Psoas muscle (tissue), 8 donors: Measurements from ENCODE around the gene RHOH. TPM values are rescaled to one million over a fixed set of nuclear protein-coding genes. Genes with fewer than 3 reads are reported as not detected.

Source experiments
- ATAC-seq, 4 donors: fragments of 200-7000 bp; cut with Tn5 transposase; one replicate each; pipeline ENCODE4 v1.9.1; 2020; ENCODE audit warnings: moderate library complexity in 3 of 4, mild to moderate bottlenecking in 2 of 4
- DNase-seq, 2 donors: peaks; one replicate each; pipeline ENCODE4 v3.0.0-alpha.2; 2020
- H3K27ac ChIP-seq: fragments of 200-600 bp; one replicate; pipeline ENCODE4 v1.8.0; 2022
- H3K27me3 ChIP-seq, 3 donors: fragments of 200-600 bp in 1 of 3; one replicate each; pipeline versions ENCODE4 v1.6.1 to v1.8.0; 2013 to 2022; ENCODE audit warnings: low read length in 2 of 3, mild to moderate bottlenecking in 2 of 3, moderate library complexity in 1 of 3; ENCODE audit not compliant: insufficient read depth in 3 of 3
- H3K36me3 ChIP-seq, 2 donors: fragments of 200-600 bp in 1 of 2; one replicate each; pipeline versions ENCODE4 v1.6.1 to v1.8.0; 2013 to 2022; ENCODE audit warnings: low read depth in 1 of 2, mild to moderate bottlenecking in 1 of 2, moderate library complexity in 1 of 2; ENCODE audit not compliant: insufficient read depth in 1 of 2
- H3K4me1 ChIP-seq: fragments of 200-600 bp; one replicate; pipeline ENCODE4 v1.8.0; 2022
- H3K4me3 ChIP-seq: fragments of 200-600 bp; one replicate; pipeline ENCODE4 v1.8.0; 2022; ENCODE audit warnings: mild to moderate bottlenecking
- H3K9me3 ChIP-seq: fragments of 200-600 bp; one replicate; pipeline ENCODE4 v1.8.0; 2022
- CTCF ChIP-seq: fragments of 200-600 bp; IDR thresholded peaks from one replicate; pipeline ENCODE4 v1.8.0; 2022; ENCODE audit warnings: antibody characterized with exemption
- WGBS, 3 donors: extraction: QIAGEN DNeasy Blood & Tissue Kit; methylation state at CpG; one replicate each; pipeline versions ENCODE4 v1.1.6 to v1.1.7; 2013; 5-methylcytosine and 5-hydroxymethylcytosine counted together
- intact Hi-C, 2 donors: fragments of 100-400 bp; cut with DNase I; formaldehyde crosslinking; loops; one replicate each; pipeline versions ENCODE4 v1.11.0 to v1.14.2; 2022
- polyA plus RNA-seq, 3 donors: library from polyadenylated mRNA; stranded (reverse); fragments of 200-250 nt; gene quantifications; one replicate each; pipeline ENCODE4 v1.2.3, GENCODE V29; 2013
- total RNA-seq, 4 donors: library from RNA; stranded (reverse); fragmentation: NEBNext Ultra II Directional in 2 of 4; extraction: Animal tissue kit (Norgen Biotek cat#: 25700) in 2 of 4; gene quantifications; one replicate each; pipeline versions ENCODE4 v1.2.1 to v1.2.4, GENCODE V29; 2021 to 2023
- donor health status: healthy with polysubstance abuse.
- donor health status: DM: no; HTN: no; CAD: no; lungs with moderate emphysema.
- donor health status: Bipolar disorder and iron deficiency.
- donor health status: healthy.
- donor health status: DM: yes; HTN: yes; CAD: no.
- donor health status: DM: no; HTN: no; CAD: no.
- donor health status: DM: no; HTN: no; CAD: no.
- donor health status: DM: yes; HTN: yes; CAD: no.

The RHOH gene
- total and polyA plus RNA-seq, 7 donors, result 0.04 to 0.68 (median 0.19) TPM; not detected in 1

DNA sequence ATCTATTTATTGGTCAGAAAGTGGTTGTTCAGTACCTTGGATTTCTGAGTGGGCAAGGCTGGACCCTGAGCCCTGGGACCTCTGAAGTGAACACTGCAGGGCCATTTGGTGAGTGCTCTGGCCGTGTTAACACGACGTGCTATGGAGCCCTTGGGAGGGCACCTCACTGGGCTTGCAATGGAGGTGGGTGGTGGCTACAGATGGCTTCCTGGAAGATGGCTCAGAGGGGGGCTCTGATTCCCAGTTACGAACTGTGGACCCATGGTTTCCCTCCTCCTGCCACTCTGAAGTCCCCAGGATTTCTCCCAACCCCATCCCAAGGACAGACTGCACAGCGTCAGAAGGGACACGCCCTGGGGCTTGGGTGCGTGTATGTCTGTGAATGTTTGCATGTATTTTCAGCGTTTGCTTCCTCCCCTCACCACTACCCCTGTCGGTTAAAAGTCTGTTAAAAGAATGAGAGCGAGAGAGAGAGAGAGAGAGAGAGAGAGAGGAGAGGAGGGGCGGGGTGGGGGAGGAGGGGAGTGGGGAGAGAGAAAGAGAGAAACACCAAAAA is 3.7 kb upstream of the RHOH start:
- WGBS, 3 donors, result 62 to 71% (median 68%) methylated on average over 11 of the region's 11 CpGs
- intact Hi-C loops, result no loop called here
- ATAC-seq, result no peak
- Histone ChIP-seq H3K27me3 (peaks cover 0 to 5% (median 0%) of the 10 kb centered on the region in 3 donors), H3K36me3 (no peaks in the 10 kb centered on the region), H3K4me3 (no peak overlapping the region), H3K9me3 (no peaks in the 10 kb centered on the region), H3K4me1 (no peaks in the 10 kb centered on the region), H3K27ac (no peak overlapping the region)
- TF ChIP-seq CTCF, result no peak
- DNase-seq, result no peak

DNA sequence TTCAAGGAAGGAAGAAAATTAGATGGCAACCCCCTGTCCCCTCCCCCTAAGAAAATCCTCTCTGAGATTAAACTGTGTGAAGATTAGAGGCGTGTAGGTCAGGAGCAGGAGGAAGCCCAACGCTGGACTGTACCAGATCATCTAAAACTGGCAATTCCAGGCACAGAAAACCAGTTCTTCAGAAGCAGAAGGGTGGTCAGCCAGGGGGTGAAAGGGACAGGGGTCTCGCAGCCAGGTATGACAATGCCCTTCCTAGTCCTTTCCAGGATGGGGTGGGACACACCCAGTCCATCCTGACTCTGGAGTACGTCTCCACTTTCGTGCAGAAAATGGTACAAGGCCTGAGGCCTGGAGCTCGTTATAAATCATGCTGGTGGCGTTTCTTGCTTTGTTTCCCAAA is 3.3 kb upstream of the RHOH start:
- no peak for TF ChIP-seq CTCF
- 71 to 87% (median 81%) methylated on average over 7 of the region's 7 CpGs for WGBS, 3 donors
- Histone ChIP-seq H3K9me3 (no peaks in the 10 kb centered on the region), H3K27me3 (peaks cover 0 to 5% (median 0%) of the 10 kb centered on the region in 3 donors), H3K4me3 (no peak overlapping the region), H3K36me3 (no peaks in the 10 kb centered on the region), H3K27ac (no peak overlapping the region), H3K4me1 (no peaks in the 10 kb centered on the region)
- ATAC-seq (no peak), DNase-seq (no peak)
- intact Hi-C loops, result no loop called here

GRCh38 chr4:40194602-40195161 is 2.1 kb upstream of the RHOH start:
- 67 to 76% (median 69%) methylated on average over 14 of the region's 14 CpGs for WGBS, 3 donors
- H3K4me3 ChIP-seq, result no peak overlapping the region

GRCh38 chr4:40195182-40196177 is 1.4 kb upstream of the RHOH start:
- DNase-seq, result no peak
- Histone ChIP-seq H3K27me3 (peaks cover 0 to 5% (median 0%) of the 10 kb centered on the region in 3 donors), H3K4me3 (no peak overlapping the region), H3K9me3 (no peaks in the 10 kb centered on the region), H3K36me3 (no peaks in the 10 kb centered on the region), H3K4me1 (no peaks in the 10 kb centered on the region), H3K27ac (no peak overlapping the region)
- no peak for TF ChIP-seq CTCF
- WGBS, 3 donors, result 92 to 93% (median 92%) methylated on average over 10 of the region's 10 CpGs
- no peak for ATAC-seq
- intact Hi-C loops, result no loop called here

More at GRCh38 chr4:40194602-40195161, 2.1 kb upstream of the RHOH start:
- no peaks in the 10 kb centered on the region for H3K9me3 ChIP-seq
- peaks cover 0 to 5% (median 0%) of the 10 kb centered on the region in 3 donors for H3K27me3 ChIP-seq
- ATAC-seq (no peak), DNase-seq (no peak)
- no peak overlapping the region for H3K27ac ChIP-seq
- no peaks in the 10 kb centered on the region for H3K36me3 ChIP-seq
- H3K4me1 ChIP-seq, result no peaks in the 10 kb centered on the region
- intact Hi-C loops, result no loop called here
- no peak for TF ChIP-seq CTCF
